Posterior vena cava (tissue), 2 donors: ENCODE results near the gene AP3S2. TPM values are rescaled to one million over a fixed set of nuclear protein-coding genes. Genes with fewer than 3 reads are reported as not detected.
"Not testable (repeated sequence)": the region's sequence is repeated elsewhere in the genome, so short reads cannot be mapped to it uniquely, and the experiment has no call there.

Experiments
- DNase-seq: peaks from one replicate; pipeline ENCODE4 v3.0.0-alpha.2; 2020; ENCODE audit warnings: low spot score
- intact Hi-C, 2 donors: fragments of 100-400 bp; cut with DNase I; formaldehyde crosslinking; loops; one replicate each; pipeline versions ENCODE4 v1.14.1 to v1.14.2; 2022 to 2023
- microRNA-seq, 2 donors: library from miRNA; unstranded; fragments of <30 nt; microRNA quantifications; one replicate each; pipeline ENCODE4 v1.2.0, GENCODE V29; 2020 to 2021; ENCODE audit warnings: borderline microRNAs expressed in 2 of 2
- total RNA-seq, 2 donors: library from RNA; stranded (reverse); fragmentation: NEBNext Ultra II Directional; extraction: Animal tissue kit (Norgen Biotek cat#: 25700); gene quantifications; one replicate each; pipeline ENCODE4 v1.2.1, GENCODE V29; 2021
- donor health status: DM: yes; HTN: yes; CAD: no.
- donor health status: DM: yes; HTN: yes; CAD: no.

The AP3S2 gene
- total RNA-seq, 2 donors from 2014 or later = 28.7 to 31.5 TPM

DNA sequence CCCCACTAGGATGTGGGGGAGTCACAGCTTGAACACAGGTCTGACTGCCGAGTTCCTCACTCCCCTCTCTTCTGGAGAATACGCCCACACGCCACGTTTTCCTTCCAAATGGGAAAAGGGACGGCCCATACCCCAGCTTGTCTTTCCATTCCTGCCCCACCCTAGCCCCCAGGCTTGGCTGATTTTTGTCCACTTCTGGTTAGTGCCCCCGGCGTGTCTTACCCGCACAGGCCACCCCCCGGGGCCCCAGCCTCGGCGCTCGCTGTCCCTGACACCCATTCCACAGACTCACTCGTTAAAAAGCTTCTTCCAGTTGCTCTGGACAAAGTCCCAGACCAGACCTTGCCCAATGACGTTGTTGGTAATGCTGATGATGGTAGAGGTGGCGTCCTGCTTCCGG lies 103.1 kb downstream of the AP3S2 start:
- no peak for DNase-seq
- intact Hi-C loops = no loop called here

- no peak for DNase-seq
- intact Hi-C loops = no loop called here
Measured at GRCh38 chr15:89790206-89790605, 103.6 kb downstream of the AP3S2 start.

DNA sequence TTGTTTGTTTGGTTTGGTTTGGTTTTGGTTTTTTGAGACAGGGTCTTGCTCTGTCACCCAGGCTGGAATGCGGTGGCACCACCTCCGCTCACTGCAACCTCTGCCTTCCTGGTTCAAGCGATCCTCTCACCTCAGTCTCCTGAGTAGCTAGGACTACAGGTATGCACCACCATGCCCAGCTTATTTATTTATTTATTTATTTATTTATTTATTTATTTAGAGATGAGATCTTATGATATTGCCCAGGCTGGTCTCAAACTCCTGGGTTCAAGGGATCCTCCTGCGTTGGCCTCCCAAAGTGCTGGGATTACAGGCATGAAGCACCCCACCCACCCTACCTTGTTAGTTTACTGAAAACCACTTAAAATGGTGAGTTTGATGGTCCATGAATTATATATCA lies 105.2 kb downstream of the AP3S2 start:
- intact Hi-C loops = not testable (repeated sequence)
- peak; percentile 22 for DNase-seq

DNA sequence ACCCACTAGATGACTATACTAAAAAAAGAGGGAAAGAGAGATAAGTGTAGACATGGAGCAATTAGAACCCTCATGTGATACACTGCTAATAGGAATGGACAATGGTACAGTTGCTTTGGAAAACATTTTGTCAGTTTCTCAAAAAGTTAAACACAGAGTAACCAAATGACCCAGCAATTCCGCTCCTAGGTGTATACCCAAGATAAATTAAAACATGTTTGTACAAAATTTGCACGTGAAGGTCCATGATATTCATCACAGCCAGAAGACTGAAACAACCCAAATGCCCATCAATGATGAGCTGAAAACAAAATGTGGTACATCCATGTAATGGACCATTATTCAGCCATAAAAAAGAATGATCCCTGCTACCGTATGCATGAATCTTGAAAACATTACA lies 105.8 kb downstream of the AP3S2 start:
- intact Hi-C loops = no loop called here
- no peak for DNase-seq

DNA sequence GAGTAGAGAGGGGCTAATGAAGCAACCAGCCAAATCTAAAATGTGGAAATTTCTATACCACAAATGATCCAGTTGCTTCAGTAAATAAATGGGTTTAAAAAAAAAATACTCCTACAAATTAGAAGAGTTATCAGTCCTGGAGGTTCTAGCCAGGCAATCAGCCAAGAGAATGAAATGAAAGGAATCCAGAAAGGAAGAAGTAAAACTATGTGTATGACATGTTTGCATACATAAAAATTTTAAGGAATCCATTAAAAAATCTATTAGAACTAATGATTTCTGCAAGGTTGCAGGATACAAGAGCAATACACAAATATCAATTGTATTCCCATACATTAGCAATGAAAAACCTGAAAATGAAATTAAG lies 108.0 kb downstream of the AP3S2 start:
- DNase-seq = no peak
- intact Hi-C loops = no loop called here

DNA sequence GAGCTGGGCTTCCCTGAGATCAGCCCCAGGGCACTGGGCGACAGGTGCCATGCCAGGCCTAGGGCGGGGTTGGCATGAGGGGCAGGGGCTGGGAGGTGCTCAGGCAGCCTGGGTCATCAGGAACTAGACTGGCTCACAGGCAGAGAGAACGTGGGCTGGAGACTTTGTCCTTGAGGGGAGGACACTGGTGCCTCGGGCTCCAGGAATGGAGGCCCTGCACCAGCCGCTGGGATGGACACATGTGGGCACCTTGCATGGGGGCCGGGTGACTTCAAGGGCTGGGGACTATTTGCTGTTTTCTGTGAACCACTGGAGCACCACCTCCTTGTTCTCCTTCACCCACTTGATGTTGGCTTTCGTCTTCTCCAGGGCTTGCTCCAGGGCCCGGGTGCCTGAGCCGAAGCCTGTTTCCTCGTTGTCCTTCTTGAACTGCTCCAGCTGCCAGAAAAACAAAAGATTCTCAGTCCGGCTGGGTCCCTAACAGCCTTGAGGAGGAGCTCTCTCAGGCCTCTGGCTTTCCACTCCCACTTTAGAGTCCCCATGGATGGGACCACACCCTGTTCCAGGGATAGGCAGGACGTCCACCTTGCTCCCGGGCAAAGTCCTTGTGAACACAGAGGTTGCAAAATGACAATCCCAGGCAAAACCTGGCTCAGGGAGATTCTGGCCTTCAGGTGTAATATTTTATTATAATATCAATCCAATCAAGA lies 108.6 kb downstream of the AP3S2 start:
- DNase-seq = peak; percentile 68
- intact Hi-C loops = no loop called here

DNA sequence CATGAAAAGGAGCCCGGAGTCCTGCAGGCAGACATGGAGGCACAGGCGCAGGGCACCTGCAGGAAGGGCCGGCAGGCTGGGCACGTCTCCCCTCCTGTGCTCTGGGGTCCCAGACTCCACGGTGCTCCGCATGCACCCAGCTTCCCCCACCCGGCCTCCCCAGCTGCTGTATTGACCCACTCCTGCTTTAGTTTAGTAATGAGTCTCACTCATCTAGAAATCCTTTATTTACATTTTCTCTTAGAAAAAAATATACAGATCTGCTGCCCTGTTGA lies 109.2 kb downstream of the AP3S2 start:
- intact Hi-C loops = no loop called here
- DNase-seq = peak; percentile 70

DNA sequence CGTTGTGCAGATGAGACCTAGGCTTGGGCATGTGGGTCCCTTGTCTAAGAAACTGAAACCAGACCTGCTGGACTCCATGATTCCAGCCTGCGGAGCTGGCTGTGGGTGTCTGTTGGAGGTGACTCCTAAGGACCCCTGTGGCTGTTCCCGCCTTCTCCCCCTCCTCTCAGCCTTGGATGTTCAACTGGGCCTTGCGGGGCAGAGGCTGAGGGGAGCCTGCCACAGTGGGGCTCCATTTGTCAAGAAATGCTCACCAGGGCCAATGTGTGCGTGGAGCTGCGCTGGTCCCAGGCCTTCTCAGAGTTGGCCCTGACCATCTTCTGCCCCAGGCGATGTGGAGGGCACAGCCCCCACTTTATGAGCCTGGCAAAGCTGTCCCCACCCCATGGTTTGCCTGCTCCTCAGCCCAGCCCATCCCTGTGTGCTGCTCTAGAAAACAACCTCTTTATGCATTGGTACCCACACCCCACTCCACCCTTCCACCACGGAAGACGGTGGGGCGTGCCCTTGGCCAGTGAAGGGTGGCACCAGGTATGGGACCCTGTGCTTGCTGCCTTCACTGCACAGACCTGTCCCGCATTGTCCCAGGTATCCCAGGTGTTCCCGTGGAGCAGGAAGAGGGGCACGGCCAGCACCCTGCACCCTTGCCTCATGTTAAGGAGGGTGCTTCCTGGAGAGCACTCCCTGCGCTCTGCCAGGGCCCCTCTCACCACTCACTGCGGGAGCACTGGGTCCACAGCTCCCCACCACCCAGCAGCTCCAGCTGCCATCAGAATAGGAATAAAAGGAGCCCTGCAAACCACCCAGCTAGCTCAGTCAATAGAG lies 109.7 kb downstream of the AP3S2 start:
- peak; percentile 64 for DNase-seq
- intact Hi-C loops = no loop called here

- DNase-seq = peak; percentile 80
- intact Hi-C loops = no loop called here
Measured at GRCh38 chr15:89783111-89783860, 110.5 kb downstream of the AP3S2 start.

- intact Hi-C loops = not testable (repeated sequence)
- peak; percentile 57 for DNase-seq
Measured at GRCh38 chr15:89782619-89782950, 111.2 kb downstream of the AP3S2 start.

GRCh38 chr15:89781891-89782618 lies 111.7 kb downstream of the AP3S2 start:
- intact Hi-C loops = no loop called here
- peak; percentile 69 for DNase-seq

DNA sequence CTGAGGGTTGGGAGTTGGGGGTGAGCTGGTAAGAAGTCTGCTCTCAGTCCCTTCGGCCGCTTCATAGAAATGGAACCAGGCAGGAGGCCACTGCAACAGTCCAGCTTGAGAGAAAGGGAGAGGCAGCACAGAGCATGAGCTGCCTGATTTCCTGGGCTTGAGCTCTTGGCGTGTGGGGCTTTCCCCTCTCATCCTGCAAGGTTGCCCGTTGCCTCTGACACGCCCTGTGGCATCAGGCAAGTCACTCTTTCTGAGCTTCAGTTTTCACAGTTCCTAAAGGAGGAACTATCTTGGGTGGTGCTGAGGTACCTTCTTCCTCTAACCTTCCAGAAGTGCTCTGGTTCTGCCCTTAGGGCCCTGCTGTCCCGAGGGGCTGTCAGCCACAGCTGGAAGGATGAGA lies 112.7 kb downstream of the AP3S2 start:
- DNase-seq = peak; percentile 58
- intact Hi-C loops = no loop called here

- peak; percentile 35 for DNase-seq
- intact Hi-C loops = no loop called here
Measured at GRCh38 chr15:89780601-89781000, 113.2 kb downstream of the AP3S2 start.

Small RNA genes lying within 50 kb of the gene (microRNA-seq; reads per million reads assigned to microRNA genes)
- gene MIR5009 (0 reads per million in 2 donors), gene MIR5094 (0 reads per million in 2 donors)

Other genes starting within 250 kb of the AP3S2 start
- 10 to 100 TPM; 13.0 to 15.3 TPM for gene KIF7, start 238.5 kb downstream of the AP3S2 start, total RNA-seq
- 1 to 10 TPM; 3.8 to 4.6 TPM for gene PLIN1, start 214.6 kb downstream of the AP3S2 start, total RNA-seq
- 1 to 10 TPM; 4.9 to 7.1 TPM for gene PEX11A, start 203.2 kb downstream of the AP3S2 start, total RNA-seq
- gene WDR93, start 203.2 kb downstream of the AP3S2 start, total RNA-seq = not detected
- under 1 TPM; 0.52 to 0.69 TPM for gene MESP1, start 142.7 kb downstream of the AP3S2 start, total RNA-seq
- under 1 TPM; 0.32 to 0.38 TPM for gene MESP2, start 117.7 kb downstream of the AP3S2 start, total RNA-seq
- 10 to 100 TPM; 22.2 to 73.8 TPM for gene ANPEP, start 79.1 kb downstream of the AP3S2 start, total RNA-seq
- gene ARPIN, start 19.0 kb upstream of the AP3S2 start, total RNA-seq = 10 to 100 TPM; 17.5 to 24.7 TPM
- gene ZNF710, start 107.3 kb upstream of the AP3S2 start, total RNA-seq = 10 to 100 TPM; 11.6 to 13.3 TPM
- gene IDH2, start 208.5 kb upstream of the AP3S2 start, total RNA-seq = 100 to 1,000 TPM in 1 of 2 donors, 10 to 100 TPM in 1; 68.7 to 103 TPM